RWPE1 (cell line): Measurements from ENCODE around the gene PANK1.
A peak's percentile ranks its signal among the peaks of the same experiment; 100 is the strongest.

Source experiments
- CTCF ChIA-PET: fragments of 350-600 bp; sonication (Branson Sonifier 250); formaldehyde crosslinking; extraction: SDS; loops from one replicate; lab custom pipeline; 2021; lab: Yijun Ruan, JAX
- POLR2A ChIA-PET: fragments of 400-600 bp; formaldehyde crosslinking; extraction: SDS; loops from one replicate; lab custom pipeline; 2020; ENCODE audit warnings: antibody characterized with exemption; ENCODE audit not compliant: low non-redundant PET; lab: Yijun Ruan, JAX
- DNase-seq: peaks from one replicate; pipeline ENCODE4 v3.0.0; 2012; ENCODE audit warnings: low spot score
- H3K27ac ChIP-seq: fragments of 450-650 bp; 2 replicates; pipeline ENCODE4 v1.5.1; 2017
- CTCF ChIP-seq: fragments of 450-650 bp; conservative IDR thresholded peaks from 2 replicates; pipeline ENCODE4 v1.5.1; 2017; ENCODE audit warnings: low read depth, mild to moderate bottlenecking

Gene PANK1

GRCh38 chr10:89643812-89644690 lies 991 bp downstream of the PANK1 start:
- H3K27ac ChIP-seq = peak overlapping the region; percentile 98
- peak; percentile 98 for DNase-seq
- POLR2A ChIA-PET = interaction anchor here (0.6 to 1.8 kb wide), 5 partner anchors 13 to 164 kb away, joined by 3 to 22 read pairs (median 3); partner anchors contain the start of gene KIF20B
- no peak for TF ChIP-seq CTCF
- CTCF ChIA-PET = interaction anchor here (0.6 to 1.4 kb wide), 3 partner anchors 57 to 378 kb away, joined by 3 to 5 read pairs (median 3); partner anchors contain the start of gene KIF20B

GRCh38 chr10:89643431-89643811 lies 1.6 kb downstream of the PANK1 start:
- POLR2A ChIA-PET = interaction anchor here (0.6 to 1.8 kb wide), 4 partner anchors 12 to 163 kb away, joined by 3 to 22 read pairs (median 4); partner anchors contain the start of gene KIF20B
- H3K27ac ChIP-seq = no peak overlapping the region
- CTCF ChIA-PET = interaction anchor here (0.6 to 1.4 kb wide), 2 partner anchors 58 to 378 kb away, joined by 3 to 5 read pairs; partner anchors contain the start of gene KIF20B
- TF ChIP-seq CTCF = no peak
- no peak for DNase-seq

- TF ChIP-seq CTCF = no peak
- ChIA-PET POLR2A (no interaction called here), CTCF (no interaction called here)
- DNase-seq = no peak
- no peak overlapping the region for H3K27ac ChIP-seq
Measured at GRCh38 chr10:89642193-89642592, 2.8 kb downstream of the PANK1 start.

GRCh38 chr10:89640241-89640640 lies 4.8 kb downstream of the PANK1 start:
- DNase-seq = no peak
- no peak for TF ChIP-seq CTCF
- ChIA-PET CTCF (interaction anchor here (0.6 kb wide), 1 partner anchor 191 kb away, joined by 4 read pairs; no protein-coding TSS in a partner anchor), POLR2A (no interaction called here)
- no peak overlapping the region for H3K27ac ChIP-seq

GRCh38 chr10:89639326-89639725 lies 5.7 kb downstream of the PANK1 start:
- no peak for DNase-seq

More at GRCh38 chr10:89639326-89639725, 5.7 kb downstream of the PANK1 start:
- no peak for TF ChIP-seq CTCF
- H3K27ac ChIP-seq = no peak overlapping the region
- POLR2A ChIA-PET = no interaction called here
- CTCF ChIA-PET = no interaction called here
